ENCODE results near the gene OR4S1.
"Not testable (repeated sequence)": the region's sequence is repeated elsewhere in the genome, so short reads cannot be mapped to it uniquely, and the experiment has no call there.

The OR4S1 gene, protein sequence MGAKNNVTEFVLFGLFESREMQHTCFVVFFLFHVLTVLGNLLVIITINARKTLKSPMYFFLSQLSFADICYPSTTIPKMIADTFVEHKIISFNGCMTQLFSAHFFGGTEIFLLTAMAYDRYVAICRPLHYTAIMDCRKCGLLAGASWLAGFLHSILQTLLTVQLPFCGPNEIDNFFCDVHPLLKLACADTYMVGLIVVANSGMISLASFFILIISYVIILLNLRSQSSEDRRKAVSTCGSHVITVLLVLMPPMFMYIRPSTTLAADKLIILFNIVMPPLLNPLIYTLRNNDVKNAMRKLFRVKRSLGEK

GRCh38 chr11:48305923-48306322 lies at the start of gene OR4S1:
Gene OR4S1, plus strand, starts transcription at chr11:48306223. Its CDS starts 0 bp downstream, at chr11:48306223.
- DNase-seq (ENCODE audit: low spot score) = no peak

DNA sequence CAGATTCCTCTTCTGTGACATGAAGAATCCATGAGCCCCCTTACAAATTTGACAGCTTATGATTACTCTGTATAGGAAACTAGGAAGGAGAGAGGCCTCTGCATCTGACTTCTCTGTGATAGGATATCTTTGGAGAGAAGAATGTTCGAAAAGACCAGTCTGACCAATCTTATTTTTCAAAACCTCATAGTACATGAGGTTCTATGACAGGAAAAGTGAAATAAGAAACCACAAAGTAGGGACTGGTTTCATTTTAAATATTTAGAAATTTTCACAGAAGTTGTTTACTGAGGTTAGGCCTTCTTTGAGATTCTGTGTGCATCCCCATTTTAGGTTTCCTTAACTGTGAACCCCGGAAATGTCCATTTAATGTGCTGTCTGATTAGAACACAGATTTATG lies 44.4 kb upstream of the OR4S1 start:
- no peak for DNase-seq (ENCODE audit: low spot score)

DNA sequence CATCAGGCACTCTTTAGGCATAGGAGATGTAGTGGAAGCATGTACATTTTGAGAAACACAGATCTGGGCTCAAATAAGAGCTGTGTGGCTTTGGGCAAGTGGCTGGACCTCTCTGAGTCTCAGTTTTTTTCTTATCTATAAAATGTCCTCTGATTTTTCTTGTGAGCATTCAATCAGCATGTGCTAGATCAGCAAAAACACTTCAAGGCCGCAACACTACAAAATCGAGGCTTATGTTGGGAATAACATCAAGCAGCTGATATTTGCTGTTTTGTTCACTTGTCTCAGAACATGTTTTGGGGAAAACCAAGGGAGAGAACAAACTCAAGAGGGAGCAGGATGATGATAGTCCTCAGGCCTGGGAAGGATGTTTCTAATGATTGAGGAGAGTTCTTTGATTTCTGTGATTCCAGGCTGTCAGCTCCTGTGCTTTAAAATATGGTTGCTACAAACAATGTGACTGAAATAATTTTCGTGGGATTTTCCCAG lies 42.6 kb upstream of the OR4S1 start, which contains the start of gene OR4X1:
TSS of gene OR4X1 (plus strand) at position 439 of the 489 bp plus-strand sequence. CDS start at position 439, 0 bp downstream.
- no peak for DNase-seq (ENCODE audit: low spot score)

- no peak for DNase-seq (ENCODE audit: low spot score)
Observed at GRCh38 chr11:48270621-48271020, 35.4 kb upstream of the OR4S1 start.

DNA sequence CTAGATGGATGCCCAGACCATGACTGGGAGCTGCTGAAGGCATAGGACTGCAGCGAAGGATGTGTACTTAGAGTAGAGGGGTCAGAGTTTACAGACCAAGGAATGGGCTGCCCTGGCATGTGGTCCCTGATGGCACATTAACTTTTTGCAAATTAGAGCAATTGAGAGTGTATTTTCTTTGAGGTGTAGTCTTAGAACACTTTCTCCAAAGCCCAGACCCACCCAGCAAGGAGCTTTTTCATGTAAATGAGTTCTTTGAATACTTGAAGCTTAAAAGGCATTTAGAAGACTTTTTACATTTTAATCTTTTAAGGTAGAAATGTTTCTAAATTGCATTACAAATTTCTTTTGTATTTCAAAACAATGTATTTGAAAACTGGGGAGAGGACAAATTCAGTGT lies 33.4 kb upstream of the OR4S1 start:
- no peak for DNase-seq (ENCODE audit: low spot score)

- peak; percentile 56 for DNase-seq (ENCODE audit: low spot score)
Observed at GRCh38 chr11:48307760-48308386, 1.9 kb downstream of the OR4S1 start.

DNA sequence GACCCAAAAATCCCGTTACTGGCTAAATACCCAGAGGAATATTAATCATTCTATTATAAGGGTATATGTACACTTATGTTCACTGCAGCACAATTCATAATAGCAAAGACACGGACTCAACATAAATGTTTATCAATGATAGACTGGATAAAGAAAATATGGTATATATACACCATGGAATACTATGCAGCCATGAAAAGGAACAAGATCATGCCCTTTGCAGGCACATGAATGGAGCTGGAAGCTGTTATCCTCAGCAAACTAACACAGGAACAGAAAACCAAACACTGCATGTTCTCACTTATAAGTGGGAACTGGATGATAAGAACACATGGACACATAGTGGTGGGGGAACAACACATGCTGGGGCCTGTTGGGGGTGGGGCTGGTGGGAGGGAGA lies 7.6 kb downstream of the OR4S1 start:
- DNase-seq (ENCODE audit: low spot score) = not testable (repeated sequence)

- DNase-seq (ENCODE audit: low spot score) = not testable (repeated sequence)
Observed at GRCh38 chr11:48319813-48320212, 13.8 kb downstream of the OR4S1 start.

GRCh38 chr11:48324620-48325019 lies 18.6 kb downstream of the OR4S1 start, which contains the start of gene OR4C3:
Gene OR4C3, plus strand, starts transcription at chr11:48324920. Its CDS starts 102 bp downstream, at chr11:48325022.
- not testable (repeated sequence) for DNase-seq (ENCODE audit: low spot score)

DNA sequence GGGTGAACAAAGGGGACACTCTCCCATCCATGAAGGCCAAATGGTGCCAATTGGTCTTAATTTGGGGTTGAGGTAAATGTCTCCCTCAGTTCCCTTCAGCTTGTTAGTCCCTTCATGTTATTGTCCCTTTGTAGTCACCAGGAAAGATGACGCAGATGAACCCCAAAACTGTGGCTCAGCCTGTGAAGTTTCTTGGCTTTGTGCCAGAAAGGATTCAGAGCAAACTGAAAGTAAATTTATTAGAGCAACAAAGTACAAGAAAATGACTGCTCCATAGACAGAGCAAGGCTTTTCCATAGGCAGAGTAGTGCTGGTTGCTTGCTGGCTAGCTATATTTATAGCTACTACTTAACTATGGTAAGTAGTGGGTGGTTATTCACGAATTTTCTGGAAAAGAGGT lies 35.4 kb downstream of the OR4S1 start:
- no peak for DNase-seq (ENCODE audit: low spot score)

DNA sequence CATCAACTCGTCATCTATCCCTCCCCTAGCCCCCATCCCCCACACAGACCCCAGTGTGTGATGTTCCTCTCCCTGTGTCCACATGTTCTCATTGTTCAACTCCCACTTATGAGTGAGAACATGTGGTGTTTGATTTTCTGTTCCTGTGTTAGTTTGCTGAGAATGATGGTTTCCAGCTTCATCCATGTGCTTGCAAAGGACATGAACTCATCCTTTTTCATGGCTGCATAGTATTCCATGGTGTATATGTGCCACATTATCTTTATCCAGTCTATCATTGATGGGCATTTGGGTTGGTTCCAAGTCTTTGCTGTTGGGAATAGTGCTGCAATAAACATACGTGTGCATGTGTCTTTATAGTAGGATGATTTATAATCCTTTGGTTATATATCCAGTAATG lies 36.5 kb downstream of the OR4S1 start:
- not testable (repeated sequence) for DNase-seq (ENCODE audit: low spot score)

- not testable (repeated sequence) for DNase-seq (ENCODE audit: low spot score)
Observed at GRCh38 chr11:48346286-48346685, 40.3 kb downstream of the OR4S1 start.

DNA sequence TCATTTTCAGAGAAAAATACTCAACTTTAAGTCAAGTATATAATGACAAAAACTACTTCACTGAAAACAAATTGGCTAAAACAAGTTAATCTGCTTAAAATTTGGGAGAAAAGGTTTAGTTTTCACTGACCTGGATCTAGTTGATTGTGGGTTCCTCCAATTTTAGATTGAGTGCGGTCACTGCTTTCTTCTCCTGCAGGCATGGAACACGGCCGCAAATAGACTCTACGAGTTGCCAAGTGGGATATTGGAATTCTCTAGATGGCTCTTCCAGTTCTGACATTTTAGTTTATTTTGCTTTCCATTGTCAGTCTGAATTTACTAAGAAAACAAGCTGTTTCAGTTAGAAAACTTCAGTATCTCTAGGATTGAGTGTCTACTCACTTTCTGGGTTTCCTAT lies 48.0 kb downstream of the OR4S1 start:
- DNase-seq (ENCODE audit: low spot score) = no peak

- DNase-seq (ENCODE audit: low spot score) = no peak
Observed at GRCh38 chr11:48354677-48355076, 48.7 kb downstream of the OR4S1 start.
